Esophagus muscularis mucosa (tissue), 4 donors: ENCODE results near the gene LRP10. TPM values are rescaled to one million over a fixed set of nuclear protein-coding genes. Genes with fewer than 3 reads are reported as not detected.
"Not testable (repeated sequence)": the region's sequence is repeated elsewhere in the genome, so short reads cannot be mapped to it uniquely, and the experiment has no call there.

Experiments used
- DNase-seq: peaks from one replicate; pipeline ENCODE4 v3.0.0-alpha.2; 2017; ENCODE audit errors: extremely low spot score
- H3K27ac ChIP-seq, 4 donors: fragments of 200-600 bp; sonication (generic); replicated peaks in 1 of 4; 1 replicate in 3 of 4; 2 replicates in 1 of 4; pipeline ENCODE4 v1.5.1; 2016 to 2019; ENCODE audit warnings: mild to moderate bottlenecking in 1 of 4
- H3K27me3 ChIP-seq, 4 donors: fragments of 200-600 bp; sonication (generic); one replicate each; pipeline versions ENCODE4 v1.5.1 to v1.6.0; 2016 to 2019
- H3K36me3 ChIP-seq, 4 donors: fragments of 200-600 bp; sonication (generic); one replicate each; pipeline ENCODE4 v1.5.1; 2016 to 2019
- H3K4me1 ChIP-seq, 4 donors: fragments of 200-600 bp; sonication (generic); one replicate each; pipeline ENCODE4 v1.5.1; 2016 to 2019
- H3K4me3 ChIP-seq, 4 donors: fragments of 200-600 bp; sonication (generic); 1 replicate in 2 of 4; 2 replicates in 2 of 4; pipeline ENCODE4 v1.5.1; 2016 to 2019; ENCODE audit warnings: mild to moderate bottlenecking in 4 of 4, moderate library complexity in 1 of 4
- H3K9me3 ChIP-seq, 4 donors: fragments of 200-600 bp; sonication (generic); 1 replicate in 3 of 4; 2 replicates in 1 of 4; pipeline ENCODE4 v1.5.1; 2016 to 2019
- EP300 ChIP-seq: sonication (generic); formaldehyde crosslinking; IDR thresholded peaks from one replicate; pipeline ENCODE4 v1.6.1; 2017; ENCODE audit warnings: antibody characterized with exemption
- POLR2A ChIP-seq: fragments of 450-650 bp; IDR thresholded peaks from one replicate; pipeline ENCODE4 v1.6.1; 2017; ENCODE audit warnings: antibody characterized with exemption, moderate library complexity, mild to moderate bottlenecking, low read depth
- POLR2AphosphoS5 ChIP-seq, 2 donors: sonication (generic); formaldehyde crosslinking; IDR thresholded peaks; one replicate each; pipeline ENCODE4 v1.6.1; 2017; ENCODE audit warnings: antibody characterized with exemption in 2 of 2
- WGBS: methylation state at CpG from one replicate; pipeline ENCODE4 v1.1.5; 2018; 5-methylcytosine and 5-hydroxymethylcytosine counted together
- intact Hi-C: fragments of 100-400 bp; cut with DNase I; formaldehyde crosslinking; loops from one replicate; pipeline ENCODE4 v1.15.1; 2023
- total RNA-seq, 4 donors: library from RNA; depleted of rRNA; stranded (reverse); fragments of >200 nt; gene quantifications; one replicate each; pipeline versions ENCODE4 v1.1.0 to v1.2.1, GENCODE V29; 2016
- TF ChIP-seq, protein P1 (sequence below), 3 experiments: fragments of 200-600 bp in 2 of 3; fragments of 450-650 bp in 1 of 3; sonication (generic) in 2 of 3; IDR thresholded peaks; one replicate each; pipeline ENCODE4 v1.5.1; 2017 to 2019; ENCODE audit warnings: antibody characterized with exemption in 3 of 3, mild to moderate bottlenecking in 2 of 3, moderate library complexity in 1 of 3

Gene LRP10
- total RNA-seq, 4 donors from 2014 or later = 111 to 279 (median 197) TPM

GRCh38 chr14:22910916-22911315, 39.4 kb downstream of the LRP10 start:
- Histone ChIP-seq H3K4me3 (no peak overlapping the region), H3K4me1 (peaks cover 2 to 40% (median 34%) of the 10 kb centered on the region in 4 donors), H3K27me3 (no peaks in the 10 kb centered on the region), H3K9me3 (no peaks in the 10 kb centered on the region), H3K27ac (no peak overlapping the region), H3K36me3 (peaks cover 41 to 77% (median 51%) of the 10 kb centered on the region in 4 donors)
- no peak for DNase-seq
- 89% methylated on average over 5 of the region's 5 CpGs for WGBS
- TF ChIP-seq EP300 = no peak
- no peak for TF ChIP-seq POLR2AphosphoS5 (IDR thresholded peaks at IDR 0.05)
- TF ChIP-seq, protein P1, sequence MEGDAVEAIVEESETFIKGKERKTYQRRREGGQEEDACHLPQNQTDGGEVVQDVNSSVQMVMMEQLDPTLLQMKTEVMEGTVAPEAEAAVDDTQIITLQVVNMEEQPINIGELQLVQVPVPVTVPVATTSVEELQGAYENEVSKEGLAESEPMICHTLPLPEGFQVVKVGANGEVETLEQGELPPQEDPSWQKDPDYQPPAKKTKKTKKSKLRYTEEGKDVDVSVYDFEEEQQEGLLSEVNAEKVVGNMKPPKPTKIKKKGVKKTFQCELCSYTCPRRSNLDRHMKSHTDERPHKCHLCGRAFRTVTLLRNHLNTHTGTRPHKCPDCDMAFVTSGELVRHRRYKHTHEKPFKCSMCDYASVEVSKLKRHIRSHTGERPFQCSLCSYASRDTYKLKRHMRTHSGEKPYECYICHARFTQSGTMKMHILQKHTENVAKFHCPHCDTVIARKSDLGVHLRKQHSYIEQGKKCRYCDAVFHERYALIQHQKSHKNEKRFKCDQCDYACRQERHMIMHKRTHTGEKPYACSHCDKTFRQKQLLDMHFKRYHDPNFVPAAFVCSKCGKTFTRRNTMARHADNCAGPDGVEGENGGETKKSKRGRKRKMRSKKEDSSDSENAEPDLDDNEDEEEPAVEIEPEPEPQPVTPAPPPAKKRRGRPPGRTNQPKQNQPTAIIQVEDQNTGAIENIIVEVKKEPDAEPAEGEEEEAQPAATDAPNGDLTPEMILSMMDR (IDR thresholded peaks at IDR 0.05) = no peak
- TF ChIP-seq POLR2A = no peak
- intact Hi-C loops = loop anchor here (5.0 kb wide), 1 partner anchor 34 kb away; no protein-coding TSS in a partner anchor

GRCh38 chr14:22914836-22915235, 43.3 kb downstream of the LRP10 start:
- DNase-seq, H3K4me3 ChIP-seq, H3K27me3 ChIP-seq, H3K27ac ChIP-seq, H3K9me3 ChIP-seq: not testable (repeated sequence)
- 85% methylated on average over 4 of the region's 4 CpGs for WGBS
- intact Hi-C loops = loop anchor here (5.0 kb wide), 1 partner anchor 38 kb away; no protein-coding TSS in a partner anchor
- Histone ChIP-seq H3K36me3 (peaks cover 4 to 46% (median 13%) of the 10 kb centered on the region in 4 donors), H3K4me1 (peaks cover 23 to 66% (median 60%) of the 10 kb centered on the region in 4 donors)

GRCh38 chr14:22915886-22916521, 44.5 kb downstream of the LRP10 start:
- no peak for DNase-seq

DNA sequence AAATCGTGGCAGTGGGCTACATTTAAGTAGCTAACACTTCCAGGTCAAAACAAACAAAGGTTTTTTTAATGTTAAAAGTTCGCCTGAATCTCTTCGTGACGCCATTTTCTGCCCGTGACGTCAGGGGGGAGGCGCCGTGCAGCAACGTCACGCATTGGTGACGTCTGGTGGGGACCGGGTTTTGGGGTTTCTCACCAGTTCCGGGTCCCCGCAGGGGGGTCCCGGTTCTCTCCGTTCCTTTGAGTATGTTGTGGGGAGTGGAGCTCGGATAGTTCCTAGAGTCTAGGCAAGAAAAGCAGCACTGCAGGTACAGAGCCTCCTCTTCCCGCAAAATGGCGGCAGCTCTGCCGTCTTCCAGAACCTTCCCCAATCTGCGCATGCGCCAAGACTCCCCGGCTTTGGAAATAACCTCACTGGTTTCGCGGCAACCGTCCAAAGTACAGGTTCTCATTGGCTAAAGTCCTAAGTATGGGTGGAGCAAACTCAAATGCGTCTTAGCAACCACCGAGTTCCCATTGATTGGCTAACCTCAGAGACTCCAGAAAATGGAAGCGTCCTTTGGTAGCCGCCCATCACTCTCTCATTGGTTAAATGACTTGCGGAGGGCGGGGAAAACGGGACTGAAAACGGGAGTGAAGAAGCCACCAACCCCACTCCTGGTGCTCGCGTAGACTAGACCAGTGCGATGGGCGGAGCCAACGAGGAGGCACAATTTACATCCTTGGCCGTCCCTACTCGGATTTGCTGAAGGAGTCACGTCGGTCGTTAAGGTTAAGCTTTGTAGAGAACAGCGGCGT, 47.5 kb downstream of the LRP10 start, which contains the start of gene RBM23:
TSS of gene RBM23 (minus strand) at position 346 of the 797 bp plus-strand sequence.
- DNase-seq = peak; percentile 100
- intact Hi-C loops = no loop called here
- TF ChIP-seq EP300 (peak; percentile 28), POLR2A (peak; percentile 63), POLR2AphosphoS5 (IDR thresholded peaks at IDR 0.05) (peak; percentile 91 to 96)
- TF ChIP-seq, protein P1 (IDR thresholded peaks at IDR 0.05) = peak in 1 of 3 experiments; percentile 19
- no peaks in the 10 kb centered on the region for H3K9me3 ChIP-seq
- peak within 1 kb of the TSS; percentile 94 to 98 (median 96) for H3K27ac ChIP-seq
- peak within 1 kb of the TSS; percentile 61 to 84 (median 75) for H3K4me3 ChIP-seq
- H3K36me3 ChIP-seq = peaks cover 26 to 61% (median 36%) of the 10 kb centered on the region in 4 donors
- H3K27me3 ChIP-seq = no peaks in the 10 kb centered on the region
- peaks cover 23 to 50% (median 45%) of the 10 kb centered on the region in 4 donors for H3K4me1 ChIP-seq
- under 1% methylated on average over 42 of the region's 46 CpGs for WGBS

More at GRCh38 chr14:22915886-22916521, 44.5 kb downstream of the LRP10 start:
- peak in 1 of 2 donors; percentile 10 for TF ChIP-seq POLR2AphosphoS5 (IDR thresholded peaks at IDR 0.05)
- TF ChIP-seq POLR2A = no peak
- H3K27me3 ChIP-seq = no peaks in the 10 kb centered on the region
- intact Hi-C loops = no loop called here
- H3K27ac ChIP-seq = peak overlapping the region in 3 of 4 donors; percentile 4 to 96 (median 45)
- H3K36me3 ChIP-seq = peaks cover 5 to 47% (median 11%) of the 10 kb centered on the region in 4 donors
- 79% methylated on average over 8 of the region's 8 CpGs for WGBS
- peaks cover 23 to 60% (median 53%) of the 10 kb centered on the region in 4 donors for H3K4me1 ChIP-seq
- no peaks in the 10 kb centered on the region for H3K9me3 ChIP-seq
- no peak overlapping the region for H3K4me3 ChIP-seq

DNA sequence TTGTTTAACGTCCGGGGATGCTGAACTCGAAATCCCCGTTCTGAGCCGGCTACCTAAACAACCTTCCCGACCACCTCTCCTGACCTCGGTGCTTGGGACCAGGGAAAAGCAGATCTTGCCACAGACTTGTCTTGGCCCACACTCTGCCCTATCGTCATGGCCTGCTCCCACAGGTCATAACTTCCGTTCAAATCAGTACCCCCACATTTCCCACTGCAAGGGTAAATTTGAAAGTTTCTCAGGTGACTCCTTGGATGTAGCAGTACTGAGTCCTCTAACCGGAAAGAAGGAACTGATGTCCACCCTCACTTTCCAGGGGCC, 48.0 kb downstream of the LRP10 start:
- Histone ChIP-seq H3K4me1 (peaks cover 23 to 45% (median 43%) of the 10 kb centered on the region in 4 donors), H3K27ac (peak overlapping the region; percentile 87 to 96 (median 95)), H3K4me3 (peak overlapping the region; percentile 61 to 84 (median 75)), H3K36me3 (peaks cover 31 to 62% (median 42%) of the 10 kb centered on the region in 4 donors), H3K9me3 (no peaks in the 10 kb centered on the region), H3K27me3 (no peaks in the 10 kb centered on the region)
- intact Hi-C loops = no loop called here
- no peak for TF ChIP-seq EP300
- no peak for TF ChIP-seq POLR2AphosphoS5 (IDR thresholded peaks at IDR 0.05)
- TF ChIP-seq, protein P1 (IDR thresholded peaks at IDR 0.05) = no peak
- no peak for TF ChIP-seq POLR2A
- WGBS = 25% methylated on average over 4 of the region's 10 CpGs
- no peak for DNase-seq
